ENCODE data around the gene ARHGAP32. TPM values are rescaled to one million over a fixed set of nuclear protein-coding genes. Genes with fewer than 3 reads are reported as not detected.
"Not testable (repeated sequence)": the region's sequence is repeated elsewhere in the genome, so short reads cannot be mapped to it uniquely, and the experiment has no call there.

Gene ARHGAP32
- polyA plus RNA-seq, 1 donor from 2014 or later: 12.0 TPM

DNA sequence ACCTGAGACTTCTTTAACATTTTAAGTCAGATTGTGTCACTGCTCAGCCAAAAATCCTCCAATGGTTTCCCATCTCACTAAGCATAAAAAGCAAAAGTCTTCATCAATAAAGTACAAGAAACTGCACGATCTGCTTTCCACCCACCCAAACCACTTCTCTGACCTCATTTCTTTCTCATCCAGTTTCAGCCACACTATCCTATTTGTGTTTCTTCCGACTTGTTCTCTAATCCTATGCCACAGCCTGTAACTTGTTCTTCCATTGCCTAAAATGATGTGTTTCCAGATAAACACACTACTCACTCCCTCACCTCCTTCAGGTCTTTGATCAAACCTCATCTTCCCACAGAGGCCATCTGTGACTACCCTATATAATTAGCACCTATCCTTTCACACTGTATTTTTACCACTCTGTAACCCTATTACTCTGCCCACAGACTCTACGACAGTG lies 28.4 kb downstream of the ARHGAP32 start:
- H3K79me2 ChIP-seq (replicated peaks; ENCODE audit: insufficient read depth, low read length): peaks cover 19% of the 10 kb centered on the region

DNA sequence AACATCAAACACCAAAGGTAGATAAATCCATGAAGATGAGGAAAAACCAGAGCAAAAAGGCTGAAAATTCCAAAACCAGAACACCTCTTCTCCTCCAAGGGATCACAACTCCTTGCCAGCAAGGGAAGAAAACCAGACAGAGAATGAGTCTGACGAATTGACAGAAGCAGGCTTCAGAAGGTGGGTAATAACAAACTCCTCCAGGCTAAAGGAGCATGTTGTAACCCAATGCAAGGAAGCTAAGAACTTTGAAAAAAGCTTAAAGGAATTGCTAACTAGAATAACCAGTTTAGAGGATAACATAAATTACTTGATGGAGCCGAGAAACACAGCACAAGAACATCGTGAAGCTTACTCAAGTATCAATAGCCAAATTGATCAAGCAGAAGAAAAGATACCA lies 35.0 kb downstream of the ARHGAP32 start:
- not testable (repeated sequence) for H3K9me2 ChIP-seq (ENCODE audit: insufficient read depth, low read length); H3K4me3 ChIP-seq (ENCODE audit: low read length); H3K79me2 ChIP-seq (replicated peaks; ENCODE audit: insufficient read depth, low read length); H3K27ac ChIP-seq (ENCODE audit: low read length); H3K36me3 ChIP-seq (ENCODE audit: insufficient read depth, low read length); H3F3A ChIP-seq (ENCODE audit: insufficient read depth, low read length, poor library complexity, severe bottlenecking); H3K4me2 ChIP-seq (ENCODE audit: low read length); H2AFZ ChIP-seq (ENCODE audit: low read depth, low read length); H3K27me3 ChIP-seq (ENCODE audit: insufficient read depth, low read depth, low read length); H4K20me1 ChIP-seq (ENCODE audit: insufficient read depth); H3K9me3 ChIP-seq (ENCODE audit: low read length); H3K9ac ChIP-seq (ENCODE audit: low read length)

More for the DNA sequence above, 28.4 kb downstream of the ARHGAP32 start:
- Histone ChIP-seq H3K27me3 (ENCODE audit: insufficient read depth, low read depth, low read length) (no peaks in the 10 kb centered on the region), H3K9ac (ENCODE audit: low read length) (no peak overlapping the region), H3K36me3 (ENCODE audit: insufficient read depth, low read length) (no peaks in the 10 kb centered on the region), H3K27ac (ENCODE audit: low read length) (no peak overlapping the region), H2AFZ (ENCODE audit: low read depth, low read length) (no peak overlapping the region), H3F3A (ENCODE audit: insufficient read depth, low read length, poor library complexity, severe bottlenecking) (no peaks in the 10 kb centered on the region), H4K20me1 (ENCODE audit: insufficient read depth) (no peaks in the 10 kb centered on the region), H3K4me2 (ENCODE audit: low read length) (no peak overlapping the region), H3K4me3 (ENCODE audit: low read length) (no peak overlapping the region), H3K9me2 (ENCODE audit: insufficient read depth, low read length) (no peaks in the 10 kb centered on the region), H3K9me3 (ENCODE audit: low read length) (no peaks in the 10 kb centered on the region)
- TF ChIP-seq SMC3 (conservative IDR thresholded peaks at IDR 0.05; ENCODE audit: poor library complexity) (no peak), REST (IDR thresholded peaks at IDR 0.05; ENCODE audit: borderline replicate concordance) (no peak), EP300 (conservative IDR thresholded peaks at IDR 0.05; ENCODE audit: poor library complexity, severe bottlenecking) (no peak), RAD21 (conservative IDR thresholded peaks at IDR 0.05) (no peak), TAF1 (IDR thresholded peaks at IDR 0.05; ENCODE audit: low read depth) (no peak), MXI1 (conservative IDR thresholded peaks at IDR 0.05; ENCODE audit: poor library complexity, severe bottlenecking) (no peak), POLR2AphosphoS5 (IDR thresholded peaks at IDR 0.05) (no peak), EZH2 (IDR thresholded peaks at IDR 0.05; ENCODE audit: borderline replicate concordance, insufficient read depth, low read length, poor library complexity, severe bottlenecking) (no peak)
- TF ChIP-seq, protein P1, sequence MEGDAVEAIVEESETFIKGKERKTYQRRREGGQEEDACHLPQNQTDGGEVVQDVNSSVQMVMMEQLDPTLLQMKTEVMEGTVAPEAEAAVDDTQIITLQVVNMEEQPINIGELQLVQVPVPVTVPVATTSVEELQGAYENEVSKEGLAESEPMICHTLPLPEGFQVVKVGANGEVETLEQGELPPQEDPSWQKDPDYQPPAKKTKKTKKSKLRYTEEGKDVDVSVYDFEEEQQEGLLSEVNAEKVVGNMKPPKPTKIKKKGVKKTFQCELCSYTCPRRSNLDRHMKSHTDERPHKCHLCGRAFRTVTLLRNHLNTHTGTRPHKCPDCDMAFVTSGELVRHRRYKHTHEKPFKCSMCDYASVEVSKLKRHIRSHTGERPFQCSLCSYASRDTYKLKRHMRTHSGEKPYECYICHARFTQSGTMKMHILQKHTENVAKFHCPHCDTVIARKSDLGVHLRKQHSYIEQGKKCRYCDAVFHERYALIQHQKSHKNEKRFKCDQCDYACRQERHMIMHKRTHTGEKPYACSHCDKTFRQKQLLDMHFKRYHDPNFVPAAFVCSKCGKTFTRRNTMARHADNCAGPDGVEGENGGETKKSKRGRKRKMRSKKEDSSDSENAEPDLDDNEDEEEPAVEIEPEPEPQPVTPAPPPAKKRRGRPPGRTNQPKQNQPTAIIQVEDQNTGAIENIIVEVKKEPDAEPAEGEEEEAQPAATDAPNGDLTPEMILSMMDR (IDR thresholded peaks at IDR 0.05; ENCODE audit: poor library complexity, severe bottlenecking): no peak

GRCh38 chr11:129155745-129156144 lies 36.4 kb downstream of the ARHGAP32 start:
- Histone ChIP-seq H3K4me3 (ENCODE audit: low read length) (no peak overlapping the region), H3K27me3 (ENCODE audit: insufficient read depth, low read depth, low read length) (no peaks in the 10 kb centered on the region), H4K20me1 (ENCODE audit: insufficient read depth) (no peaks in the 10 kb centered on the region), H3K36me3 (ENCODE audit: insufficient read depth, low read length) (no peaks in the 10 kb centered on the region), H3F3A (ENCODE audit: insufficient read depth, low read length, poor library complexity, severe bottlenecking) (no peaks in the 10 kb centered on the region), H2AFZ (ENCODE audit: low read depth, low read length) (no peak overlapping the region), H3K27ac (ENCODE audit: low read length) (no peak overlapping the region), H3K9me3 (ENCODE audit: low read length) (no peaks in the 10 kb centered on the region), H3K9me2 (ENCODE audit: insufficient read depth, low read length) (no peaks in the 10 kb centered on the region), H3K9ac (ENCODE audit: low read length) (no peak overlapping the region), H3K4me2 (ENCODE audit: low read length) (no peak overlapping the region), H3K79me2 (replicated peaks; ENCODE audit: insufficient read depth, low read length) (peaks cover 7% of the 10 kb centered on the region)
- no peak for TF ChIP-seq REST (IDR thresholded peaks at IDR 0.05; ENCODE audit: borderline replicate concordance)
- TF ChIP-seq EZH2 (IDR thresholded peaks at IDR 0.05; ENCODE audit: borderline replicate concordance, insufficient read depth, low read length, poor library complexity, severe bottlenecking): no peak
- TF ChIP-seq MXI1 (conservative IDR thresholded peaks at IDR 0.05; ENCODE audit: poor library complexity, severe bottlenecking): no peak
- TF ChIP-seq, protein P1 (IDR thresholded peaks at IDR 0.05; ENCODE audit: poor library complexity, severe bottlenecking): no peak
- TF ChIP-seq EP300 (conservative IDR thresholded peaks at IDR 0.05; ENCODE audit: poor library complexity, severe bottlenecking): no peak
- no peak for TF ChIP-seq SMC3 (conservative IDR thresholded peaks at IDR 0.05; ENCODE audit: poor library complexity)
- TF ChIP-seq POLR2AphosphoS5 (IDR thresholded peaks at IDR 0.05): no peak
- TF ChIP-seq RAD21 (conservative IDR thresholded peaks at IDR 0.05): no peak
- no peak for TF ChIP-seq TAF1 (IDR thresholded peaks at IDR 0.05; ENCODE audit: low read depth)
